Globus pallidus (tissue), 1 donor: Measurements from ENCODE around the gene EGFR.
A peak's percentile ranks its signal among the peaks of the same experiment; 100 is the strongest.
"Not testable (repeated sequence)": the region's sequence is repeated elsewhere in the genome, so short reads cannot be mapped to it uniquely, and the experiment has no call there.

Experiments used
- DNase-seq: peaks from one replicate; pipeline ENCODE4 v3.0.0-alpha.2; 2015; ENCODE audit warnings: low spot score

EGFR gene

DNA sequence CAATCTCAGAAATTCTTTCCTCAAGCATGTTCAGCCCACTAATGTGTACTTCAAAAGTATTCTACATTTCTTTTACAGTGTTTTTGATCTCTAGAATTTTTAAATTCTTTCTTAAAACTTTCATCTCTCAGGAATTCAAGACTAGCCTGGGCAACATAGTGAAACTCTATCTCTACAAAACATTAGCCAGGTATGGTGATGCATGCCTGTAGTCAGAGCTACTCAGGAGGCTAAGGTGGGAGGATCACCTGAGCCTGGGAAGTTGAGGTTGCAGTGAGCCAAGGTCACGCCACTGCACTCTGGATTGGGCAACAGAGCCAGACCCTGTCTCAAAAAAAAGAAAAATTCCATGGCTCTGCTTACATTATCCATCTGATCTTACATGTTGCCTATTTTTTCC lies 5.0 kb upstream of the EGFR start:
- no peak for DNase-seq

DNA sequence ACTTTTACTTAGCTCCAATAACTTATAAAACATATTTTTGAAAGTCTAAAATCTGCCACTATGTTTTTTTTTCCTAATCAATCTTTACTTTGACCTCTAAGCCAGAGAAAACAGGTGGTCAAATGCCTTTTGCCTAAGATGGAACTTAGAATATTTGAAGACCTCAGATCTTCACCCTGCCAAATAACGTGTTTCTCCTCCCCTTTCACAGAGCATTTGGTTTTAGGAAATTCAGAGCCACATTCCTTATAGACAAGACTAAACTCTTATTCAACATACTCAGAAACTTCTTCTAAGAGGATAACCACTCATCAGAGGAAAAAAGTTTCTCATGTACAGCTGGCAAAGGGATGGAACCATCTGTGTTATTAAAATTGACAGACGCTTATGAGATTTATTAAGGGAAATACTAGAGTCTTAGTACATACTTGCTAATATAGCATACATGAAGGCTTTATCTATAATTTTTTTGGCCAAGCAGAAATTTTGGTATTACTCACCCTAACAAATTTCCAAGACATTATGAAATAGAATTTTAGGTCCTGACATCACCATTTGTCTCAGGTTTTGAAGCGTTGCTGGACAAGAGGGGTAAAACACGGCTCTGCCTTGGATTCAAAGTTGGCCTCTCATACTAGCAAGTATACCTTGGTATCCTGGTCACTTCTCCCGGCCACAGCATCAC lies 2.6 kb upstream of the EGFR start:
- no peak for DNase-seq

DNA sequence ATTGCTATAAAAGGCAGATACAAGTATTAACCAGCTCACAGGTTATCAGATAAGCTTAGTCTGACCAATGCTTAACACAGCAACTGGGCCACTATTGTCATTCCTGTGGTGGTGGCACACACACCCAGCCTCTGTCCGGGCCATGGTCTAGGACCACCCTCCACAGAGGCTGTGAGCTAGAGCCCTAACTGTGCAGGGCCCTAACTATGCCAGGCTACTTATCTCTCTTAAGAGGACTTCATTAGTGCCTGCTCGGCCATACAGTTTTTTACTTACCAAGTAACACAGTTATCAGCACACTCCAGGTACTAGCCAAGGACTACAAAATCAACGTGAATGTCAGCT lies 2.1 kb upstream of the EGFR start:
- DNase-seq: no peak

DNA sequence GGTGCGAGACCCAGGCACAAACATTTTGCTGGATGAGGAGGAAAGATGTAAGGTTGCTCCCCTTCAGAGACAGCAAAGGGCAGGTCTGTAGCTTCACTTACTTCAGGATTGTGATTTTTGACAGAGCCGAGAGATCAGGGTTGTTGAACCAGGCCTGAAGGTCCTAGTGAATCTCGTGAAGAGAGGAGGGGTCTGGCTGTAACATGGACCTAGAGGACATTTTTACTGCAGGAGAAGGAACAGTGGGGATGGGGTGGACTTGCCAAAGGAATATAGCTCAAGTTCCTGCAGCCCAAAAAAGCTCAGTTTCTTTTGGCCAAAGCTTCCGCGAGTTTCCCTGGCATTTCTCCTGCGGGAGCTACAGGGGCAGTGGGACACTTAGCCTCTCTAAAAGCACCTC lies 976 bp upstream of the EGFR start:
- no peak for DNase-seq

DNA sequence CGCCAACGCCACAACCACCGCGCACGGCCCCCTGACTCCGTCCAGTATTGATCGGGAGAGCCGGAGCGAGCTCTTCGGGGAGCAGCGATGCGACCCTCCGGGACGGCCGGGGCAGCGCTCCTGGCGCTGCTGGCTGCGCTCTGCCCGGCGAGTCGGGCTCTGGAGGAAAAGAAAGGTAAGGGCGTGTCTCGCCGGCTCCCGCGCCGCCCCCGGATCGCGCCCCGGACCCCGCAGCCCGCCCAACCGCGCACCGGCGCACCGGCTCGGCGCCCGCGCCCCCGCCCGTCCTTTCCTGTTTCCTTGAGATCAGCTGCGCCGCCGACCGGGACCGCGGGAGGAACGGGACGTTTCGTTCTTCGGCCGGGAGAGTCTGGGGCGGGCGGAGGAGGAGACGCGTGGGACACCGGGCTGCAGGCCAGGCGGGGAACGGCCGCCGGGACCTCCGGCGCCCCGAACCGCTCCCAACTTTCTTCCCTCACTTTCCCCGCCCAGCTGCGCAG lies 424 bp downstream of the EGFR start:
- DNase-seq: no peak

DNA sequence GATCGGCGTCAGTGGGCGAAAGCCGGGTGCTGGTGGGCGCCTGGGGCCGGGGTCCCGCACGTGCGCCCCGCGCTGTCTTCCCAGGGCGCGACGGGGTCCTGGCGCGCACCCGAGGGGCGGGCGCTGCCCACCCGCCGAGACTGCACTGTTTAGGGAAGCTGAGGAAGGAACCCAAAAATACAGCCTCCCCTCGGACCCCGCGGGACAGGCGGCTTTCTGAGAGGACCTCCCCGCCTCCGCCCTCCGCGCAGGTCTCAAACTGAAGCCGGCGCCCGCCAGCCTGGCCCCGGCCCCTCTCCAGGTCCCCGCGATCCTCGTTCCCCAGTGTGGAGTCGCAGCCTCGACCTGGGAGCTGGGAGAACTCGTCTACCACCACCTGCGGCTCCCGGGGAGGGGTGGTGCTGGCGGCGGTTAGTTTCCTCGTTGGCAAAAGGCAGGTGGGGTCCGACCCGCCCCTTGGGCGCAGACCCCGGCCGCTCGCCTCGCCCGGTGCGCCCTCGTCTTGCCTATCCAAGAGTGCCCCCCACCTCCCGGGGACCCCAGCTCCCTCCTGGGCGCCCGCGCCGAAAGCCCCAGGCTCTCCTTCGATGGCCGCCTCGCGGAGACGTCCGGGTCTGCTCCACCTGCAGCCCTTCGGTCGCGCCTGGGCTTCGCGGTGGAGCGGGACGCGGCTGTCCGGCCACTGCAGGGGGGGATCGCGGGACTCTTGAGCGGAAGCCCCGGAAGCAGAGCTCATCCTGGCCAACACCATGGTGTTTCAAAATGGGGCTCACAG lies 1.1 kb downstream of the EGFR start:
- DNase-seq: no peak

DNA sequence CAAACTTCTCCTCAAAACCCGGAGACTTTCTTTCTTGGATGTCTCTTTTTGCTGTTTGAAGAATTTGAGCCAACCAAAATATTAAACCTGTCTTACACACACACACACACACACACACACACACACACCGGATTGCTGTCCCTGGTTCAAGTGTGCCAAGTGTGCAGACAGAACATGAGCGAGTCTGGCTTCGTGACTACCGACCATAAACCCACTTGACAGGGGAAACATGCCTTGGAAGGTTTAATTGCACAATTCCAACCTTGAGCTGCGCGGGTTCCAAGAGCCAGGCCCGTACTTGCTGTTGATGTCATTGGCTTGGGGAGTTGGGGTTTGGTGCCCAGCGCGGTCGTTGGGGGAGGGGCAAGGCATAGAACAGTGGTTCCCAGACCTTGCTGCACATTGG lies 1.7 kb downstream of the EGFR start:
- peak; percentile 42 for DNase-seq

DNA sequence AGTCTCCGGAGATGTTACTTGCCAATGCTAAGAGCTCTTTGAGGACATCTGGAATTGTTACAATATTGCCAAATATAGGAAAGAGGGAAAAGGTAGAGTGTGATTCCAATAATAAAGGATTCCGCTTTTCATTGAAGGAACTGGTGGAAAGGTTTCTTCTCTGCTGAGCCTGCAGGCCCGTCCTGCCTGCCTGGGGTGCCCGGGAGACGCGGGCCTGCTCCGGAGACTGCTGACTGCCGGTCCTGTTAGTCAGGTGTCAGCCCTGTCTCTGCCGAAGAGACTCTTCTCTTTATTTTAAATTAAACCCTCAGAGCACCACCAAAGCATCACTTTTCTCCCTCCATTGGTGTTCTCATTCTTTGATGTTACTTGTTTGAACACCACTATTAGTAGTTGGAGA lies 2.2 kb downstream of the EGFR start:
- no peak for DNase-seq

DNA sequence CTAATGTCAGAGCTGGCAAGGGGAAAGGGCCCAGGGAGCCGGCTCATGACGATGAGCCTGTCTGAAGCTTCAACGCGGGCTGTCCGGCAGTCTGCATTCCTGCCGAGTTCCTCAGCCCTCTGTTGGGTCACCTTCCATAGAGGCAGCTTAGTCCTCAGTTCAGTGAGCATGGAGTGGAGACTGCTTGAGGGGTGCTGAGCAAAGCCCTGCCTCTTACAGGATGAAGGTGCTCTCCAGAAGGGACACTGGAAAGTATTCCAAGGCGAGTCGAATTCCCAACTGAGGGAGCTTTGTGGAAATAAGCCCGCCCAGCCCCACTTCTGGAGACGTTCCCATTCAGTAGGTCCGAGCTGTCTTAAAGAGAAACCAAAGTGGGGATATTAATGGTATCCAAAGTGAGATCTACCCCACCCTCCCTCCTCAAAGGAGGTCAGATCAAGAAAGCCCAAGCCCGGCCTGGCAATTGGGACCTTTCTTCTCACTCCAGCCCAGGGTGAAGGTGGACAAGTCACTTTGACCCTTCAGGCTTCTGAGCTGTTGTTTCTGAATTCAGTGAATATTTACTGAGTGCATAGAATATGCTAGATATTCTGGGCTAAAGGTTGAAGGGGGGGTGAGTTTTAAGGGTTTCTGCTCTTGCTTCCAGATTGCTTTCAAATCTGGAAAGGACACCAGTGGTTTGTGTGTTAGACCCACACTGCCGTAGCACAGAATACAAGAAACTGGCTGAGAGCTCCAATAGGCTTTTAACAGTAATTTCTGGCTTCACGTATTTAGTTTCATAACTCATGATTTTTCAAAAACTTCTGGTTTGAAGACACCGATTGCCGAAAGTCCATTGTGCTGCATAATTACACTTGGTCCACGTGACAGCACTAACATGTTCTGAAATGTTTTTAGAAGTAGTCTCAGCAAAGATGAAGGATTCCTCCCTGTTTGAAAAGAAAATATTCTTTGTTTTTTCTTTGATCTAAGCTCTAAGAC lies 3.5 kb downstream of the EGFR start:
- no peak for DNase-seq

DNA sequence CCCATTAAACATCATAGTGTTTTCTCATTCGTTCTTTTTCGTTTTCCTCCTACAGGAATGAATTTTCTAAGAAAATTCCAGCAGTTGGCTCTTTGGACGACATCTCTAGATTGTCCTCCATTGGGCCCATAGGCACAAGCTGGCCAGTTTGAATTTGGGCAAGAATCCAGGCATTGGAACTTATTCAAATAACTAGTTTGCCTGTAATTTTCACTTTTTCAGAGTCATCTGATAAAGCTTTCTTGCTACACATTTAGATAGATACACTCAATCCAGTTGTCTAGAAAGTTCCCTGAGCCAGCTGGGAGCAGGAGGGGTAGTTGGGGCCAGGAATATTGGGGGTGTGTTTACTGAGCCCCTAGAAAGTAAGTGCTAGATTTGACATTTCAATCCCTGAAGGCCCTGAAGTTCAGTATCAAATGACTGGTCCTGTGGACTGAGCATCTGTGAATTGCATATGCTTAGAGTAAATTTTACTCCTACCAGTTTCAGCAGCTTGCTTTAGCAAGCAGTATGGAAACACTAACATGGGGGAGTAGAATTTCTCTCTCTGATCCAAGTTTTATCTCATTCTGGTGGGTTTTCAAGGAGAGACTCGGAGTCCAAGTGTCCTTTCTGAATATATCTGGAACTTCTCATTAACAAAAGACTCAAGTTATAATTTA lies 5.2 kb downstream of the EGFR start:
- DNase-seq: no peak

DNA sequence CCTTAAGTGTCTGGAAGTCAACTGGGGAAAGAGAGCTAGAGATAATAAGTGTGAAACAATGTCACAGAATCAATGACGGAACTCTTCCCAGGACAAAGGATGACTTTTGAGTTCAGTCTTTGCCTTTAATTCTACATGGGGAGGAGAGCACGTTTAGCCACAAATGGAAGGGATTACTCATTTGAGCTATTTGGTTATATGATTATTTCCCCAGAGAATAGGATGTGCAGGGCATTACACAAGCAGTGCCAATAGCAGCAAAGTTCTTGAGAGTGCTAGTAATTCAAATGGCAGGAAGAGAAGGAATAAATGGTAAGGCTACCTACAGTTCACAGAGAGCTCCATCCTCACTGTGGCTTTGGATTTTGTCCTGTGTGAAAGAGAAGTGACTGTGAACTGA lies 6.0 kb downstream of the EGFR start:
- no peak for DNase-seq

DNA sequence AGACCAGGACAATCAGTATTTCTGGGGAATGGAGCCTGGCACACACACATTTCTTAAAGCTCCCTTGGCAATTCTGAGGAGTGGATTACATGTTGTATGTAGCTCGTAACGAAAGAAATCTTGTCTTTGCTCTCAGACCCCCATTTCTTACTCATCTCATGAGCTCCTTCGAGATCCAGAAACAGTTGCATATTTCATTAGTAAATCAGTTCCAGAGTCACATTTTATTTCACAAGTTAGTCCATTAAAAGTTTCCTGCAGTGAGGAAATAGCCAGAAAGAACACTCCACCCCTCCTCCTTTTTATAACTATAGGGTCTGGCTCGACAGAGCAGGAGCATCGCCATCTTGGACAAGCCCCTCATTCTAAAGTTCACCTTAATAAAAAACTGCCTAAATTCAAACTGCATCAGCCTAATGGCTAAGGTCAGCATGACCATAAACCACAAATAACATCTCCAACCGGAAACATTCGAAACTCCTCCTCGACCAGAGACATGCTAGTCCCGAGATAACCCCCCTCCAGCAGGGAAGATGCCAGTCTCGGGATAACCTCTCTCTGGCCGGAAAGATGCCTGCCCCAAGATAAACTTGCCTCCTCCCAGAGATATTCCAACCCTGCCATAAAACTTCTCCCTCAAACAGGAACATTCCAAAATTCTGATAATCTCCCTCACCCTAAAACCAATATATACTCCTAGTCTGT lies 7.4 kb downstream of the EGFR start:
- DNase-seq: no peak

DNA sequence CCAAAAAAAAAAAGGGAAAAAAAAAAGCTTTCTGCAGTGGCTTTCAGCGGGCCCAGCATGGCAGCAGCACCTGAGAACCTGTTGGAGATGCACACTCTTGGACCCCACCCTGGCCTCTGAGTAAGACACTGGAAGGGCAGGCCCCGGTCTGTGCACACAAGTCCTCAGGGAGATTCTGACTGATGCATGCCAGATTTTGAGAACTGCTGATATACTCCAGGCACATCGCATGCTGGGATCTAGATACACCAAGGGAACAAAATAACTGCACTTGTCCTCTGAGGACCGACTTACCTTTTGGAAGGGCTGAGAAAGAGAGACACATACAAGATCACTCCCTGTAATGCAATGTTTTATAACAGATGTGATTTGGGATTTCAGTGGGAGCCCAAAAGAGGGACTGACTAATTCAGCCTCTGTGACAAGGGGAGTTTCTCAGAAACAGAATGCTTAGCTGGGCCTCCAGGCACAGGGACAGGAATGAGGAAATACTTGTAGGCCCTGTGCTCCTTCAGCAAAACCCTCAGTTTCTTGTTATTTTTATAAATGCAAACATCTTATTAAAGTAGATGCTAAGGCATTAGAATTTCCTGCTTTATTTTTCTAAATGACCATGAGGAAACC lies 8.2 kb downstream of the EGFR start:
- no peak for DNase-seq

DNA sequence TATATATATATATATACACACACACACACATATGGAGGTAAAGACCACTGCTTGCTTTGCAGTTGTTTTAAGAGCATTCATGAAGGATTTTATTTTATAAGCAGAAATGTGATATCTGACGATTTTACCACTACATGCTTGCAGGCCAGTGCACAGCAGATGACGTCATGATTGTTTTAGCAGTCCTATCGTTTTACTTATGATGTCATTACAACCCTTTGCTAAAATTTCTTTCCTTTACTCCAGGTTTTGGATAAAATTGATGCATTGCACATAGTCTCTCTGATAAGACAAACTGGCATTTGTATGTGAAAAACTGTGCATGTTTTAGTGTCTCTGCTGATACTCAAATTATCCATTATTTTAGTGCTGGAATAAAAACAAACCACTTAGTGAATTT lies 9.2 kb downstream of the EGFR start:
- no peak for DNase-seq

DNA sequence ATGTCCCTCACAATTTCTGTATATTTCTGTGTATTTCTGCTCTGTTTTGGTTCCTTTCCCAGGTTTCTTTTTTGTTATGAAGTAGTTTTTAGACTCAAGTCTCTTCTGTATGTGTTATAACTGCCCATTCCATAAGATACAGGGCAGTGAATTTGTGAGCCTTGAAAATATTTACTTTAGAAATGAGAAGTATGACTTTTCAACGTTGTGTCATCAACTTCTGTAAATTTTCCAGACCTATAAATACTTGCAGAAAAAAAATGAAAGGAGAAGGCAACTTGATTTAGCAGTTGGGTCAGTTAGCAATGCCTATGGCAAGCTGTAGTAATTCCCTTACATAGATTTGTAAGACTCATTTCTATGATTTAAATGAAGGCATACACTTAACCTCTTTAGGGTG lies 11.5 kb downstream of the EGFR start:
- DNase-seq: no peak

DNA sequence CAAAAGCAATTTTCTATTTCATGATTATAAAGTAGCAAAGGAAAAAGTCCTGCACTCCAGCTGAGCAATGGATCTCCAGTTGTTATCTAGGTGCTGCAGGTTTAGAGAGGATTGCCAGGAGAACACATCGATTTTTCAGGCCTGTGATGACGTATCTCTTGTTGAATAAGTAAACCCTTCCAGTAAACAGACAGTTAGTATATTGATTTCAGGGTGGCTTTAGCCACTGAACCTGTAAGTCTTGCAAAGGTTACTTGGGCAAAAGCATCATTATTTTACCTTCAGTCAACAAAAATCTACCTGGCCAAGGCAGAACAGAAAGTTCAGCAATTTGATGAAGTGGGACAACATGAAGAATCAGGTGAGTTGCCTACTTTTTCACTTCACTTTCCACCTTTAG lies 12.3 kb downstream of the EGFR start:
- no peak for DNase-seq

DNA sequence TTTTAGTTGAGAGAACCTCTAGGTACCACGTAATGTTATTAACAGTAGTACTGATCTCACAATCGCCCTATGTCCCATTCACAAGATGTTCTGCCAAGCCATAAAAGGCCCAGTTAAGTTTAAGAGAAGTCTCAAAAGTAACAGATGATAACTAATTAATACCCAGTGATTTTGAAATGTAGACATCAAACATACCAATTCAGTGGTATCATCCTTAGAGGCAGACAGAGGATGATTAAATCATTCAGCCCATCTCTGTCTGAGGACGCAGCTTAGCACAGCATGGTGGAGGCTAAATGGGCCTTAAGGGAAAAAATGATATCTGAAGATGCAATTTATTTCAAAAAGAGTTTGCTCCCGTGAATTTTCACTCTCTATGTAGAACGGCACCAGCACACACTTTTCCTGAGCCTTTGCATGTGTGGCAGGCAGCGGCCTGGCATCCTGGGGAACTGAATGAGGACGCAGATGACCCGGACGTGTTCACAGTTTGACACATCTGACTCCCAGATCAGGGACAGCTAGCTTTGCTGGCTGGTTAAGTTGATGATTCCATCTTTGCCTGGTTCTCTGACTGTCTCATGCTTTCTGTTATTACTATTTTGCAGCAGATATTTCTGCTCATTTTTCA lies 13.4 kb downstream of the EGFR start:
- DNase-seq: no peak

DNA sequence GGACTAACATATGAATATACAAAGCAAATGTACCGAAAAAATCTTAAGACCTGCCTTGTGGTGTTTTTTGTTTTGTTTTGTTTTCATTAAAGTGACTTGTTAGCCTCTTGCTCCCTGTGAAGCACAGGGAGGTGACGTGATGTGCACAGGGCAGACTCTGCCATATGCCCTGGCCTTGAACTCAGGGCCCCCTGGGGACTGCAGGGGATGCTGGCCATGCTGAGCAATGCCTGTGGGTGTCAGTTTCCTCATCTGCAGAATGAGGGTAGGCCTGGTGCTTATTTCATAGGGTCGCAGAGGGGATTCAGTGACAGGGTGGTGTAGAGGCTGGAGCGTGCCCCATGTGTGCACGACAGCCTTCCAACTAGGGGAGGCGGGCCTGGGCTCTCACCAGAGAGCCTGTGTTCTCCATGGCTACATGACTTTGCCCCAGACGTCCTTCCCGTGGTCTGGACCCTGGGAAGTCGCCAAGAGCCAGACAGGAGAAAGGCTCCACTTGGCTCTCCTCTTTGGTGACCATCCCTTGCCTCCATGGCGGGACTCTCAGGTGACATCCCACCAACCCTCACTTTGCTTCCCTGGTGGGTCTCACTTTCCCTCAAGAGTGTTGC lies 14.5 kb downstream of the EGFR start:
- DNase-seq: no peak

DNA sequence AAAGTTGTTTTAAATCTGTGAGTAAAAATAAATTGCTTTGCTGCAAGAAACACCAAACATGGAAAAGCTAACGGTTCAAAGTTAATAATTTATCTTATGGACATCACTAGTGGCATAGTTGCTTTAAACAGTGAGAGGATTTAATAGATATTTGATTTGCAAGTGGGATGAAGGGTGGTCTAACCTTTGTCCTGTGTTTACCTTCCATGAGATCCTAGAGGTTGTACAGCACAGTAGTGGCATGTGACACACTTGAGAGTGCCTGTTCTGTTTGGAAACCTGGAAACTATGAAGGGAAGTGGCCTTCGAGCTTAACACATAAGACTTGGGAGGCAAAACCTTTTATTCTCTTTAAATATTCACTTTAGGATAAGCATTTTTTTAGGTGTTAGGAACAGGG lies 16.0 kb downstream of the EGFR start:
- DNase-seq: no peak

DNA sequence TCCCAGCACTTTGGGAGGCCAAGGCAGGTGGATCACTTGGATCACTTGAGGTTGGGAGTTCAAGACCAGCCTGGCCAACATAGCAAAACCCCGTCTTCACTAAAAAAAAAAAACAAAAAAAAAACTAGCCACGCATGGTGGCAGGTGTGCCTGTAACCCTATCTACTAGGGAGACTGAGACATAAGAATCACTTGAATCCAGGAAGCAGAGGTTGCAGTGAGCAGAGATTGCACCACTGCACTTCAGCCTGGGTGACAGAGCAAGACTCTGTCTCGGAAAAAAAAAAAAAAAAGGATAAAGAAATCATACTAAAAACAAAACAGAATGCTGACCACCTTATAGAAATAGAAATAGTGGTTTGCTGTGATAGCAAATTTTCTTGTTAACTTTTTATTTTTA lies 16.6 kb downstream of the EGFR start:
- DNase-seq: not testable (repeated sequence)
